Fibroblast of the aortic adventitia (primary cell): Measurements from ENCODE around the gene DDX3X. TPM values are rescaled to one million over a fixed set of nuclear protein-coding genes. Genes with fewer than 3 reads are reported as not detected.
A peak's percentile ranks its signal among the peaks of the same experiment; 100 is the strongest.

ENCODE experiments used
- DNase-seq: peaks from one replicate; pipeline ENCODE4 v3.0.0-alpha.2; 2010; ENCODE audit warnings: low read depth
- H3K4me3 ChIP-seq: 2 replicates; pipeline ENCODE4 v1.5.1; 2011; ENCODE audit warnings: low read depth, mild to moderate bottlenecking, control low read depth, low read length, moderate library complexity
- total RNA-seq: library from RNA; depleted of rRNA; stranded (reverse); fragments of >200 nt; gene quantifications from 2 replicates; pipeline ENCODE4 v1.2.3, GENCODE V29; 2012; ENCODE audit warnings: low replicate concordance
- TF ChIP-seq, protein P1 (sequence below): IDR thresholded peaks from 2 replicates; pipeline ENCODE4 v1.5.1; 2011; ENCODE audit warnings: mild to moderate bottlenecking, low read length, control low read depth, inconsistent platforms; ENCODE audit not compliant: insufficient read depth

DDX3X gene
- total RNA-seq, 1 donor: 209 TPM

DNA sequence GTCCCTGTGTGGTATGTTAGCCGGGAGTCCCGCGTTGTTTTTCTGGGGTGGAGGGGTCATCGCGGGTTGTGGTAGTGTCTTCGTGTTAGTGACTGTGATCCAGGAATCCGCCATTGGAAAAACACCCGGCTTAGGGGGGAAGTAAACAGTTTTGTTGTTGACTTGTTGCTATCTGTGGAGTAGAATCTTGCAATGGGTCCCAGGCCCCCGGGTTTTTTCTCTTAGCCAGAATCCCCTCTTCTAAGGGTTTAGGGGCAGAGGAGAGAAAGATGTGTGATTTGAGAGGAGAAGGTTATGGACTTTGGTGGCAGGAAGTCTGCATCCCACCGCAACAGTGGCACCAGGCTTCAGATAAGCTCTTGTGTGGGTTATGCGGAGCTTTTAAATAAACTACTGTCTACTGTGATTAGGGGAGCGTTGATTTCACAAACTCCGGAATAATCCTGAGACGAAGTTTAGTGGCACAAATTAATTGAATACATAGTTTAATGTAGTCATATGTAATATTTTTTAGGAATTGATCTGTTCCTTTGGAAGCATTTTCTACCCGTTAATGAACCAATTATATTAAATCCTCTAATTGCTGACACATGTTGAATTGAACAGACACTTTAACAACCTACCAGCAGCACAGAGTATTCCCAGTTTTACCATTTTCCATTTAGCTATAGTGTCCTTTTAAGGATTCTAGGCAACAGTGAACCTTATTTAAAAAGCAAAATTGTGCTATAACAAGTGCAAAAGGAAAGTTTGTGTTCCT is 1.4 kb downstream of the DDX3X start:
- DNase-seq: no peak
- TF ChIP-seq, protein P1, sequence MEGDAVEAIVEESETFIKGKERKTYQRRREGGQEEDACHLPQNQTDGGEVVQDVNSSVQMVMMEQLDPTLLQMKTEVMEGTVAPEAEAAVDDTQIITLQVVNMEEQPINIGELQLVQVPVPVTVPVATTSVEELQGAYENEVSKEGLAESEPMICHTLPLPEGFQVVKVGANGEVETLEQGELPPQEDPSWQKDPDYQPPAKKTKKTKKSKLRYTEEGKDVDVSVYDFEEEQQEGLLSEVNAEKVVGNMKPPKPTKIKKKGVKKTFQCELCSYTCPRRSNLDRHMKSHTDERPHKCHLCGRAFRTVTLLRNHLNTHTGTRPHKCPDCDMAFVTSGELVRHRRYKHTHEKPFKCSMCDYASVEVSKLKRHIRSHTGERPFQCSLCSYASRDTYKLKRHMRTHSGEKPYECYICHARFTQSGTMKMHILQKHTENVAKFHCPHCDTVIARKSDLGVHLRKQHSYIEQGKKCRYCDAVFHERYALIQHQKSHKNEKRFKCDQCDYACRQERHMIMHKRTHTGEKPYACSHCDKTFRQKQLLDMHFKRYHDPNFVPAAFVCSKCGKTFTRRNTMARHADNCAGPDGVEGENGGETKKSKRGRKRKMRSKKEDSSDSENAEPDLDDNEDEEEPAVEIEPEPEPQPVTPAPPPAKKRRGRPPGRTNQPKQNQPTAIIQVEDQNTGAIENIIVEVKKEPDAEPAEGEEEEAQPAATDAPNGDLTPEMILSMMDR: no peak

DNA sequence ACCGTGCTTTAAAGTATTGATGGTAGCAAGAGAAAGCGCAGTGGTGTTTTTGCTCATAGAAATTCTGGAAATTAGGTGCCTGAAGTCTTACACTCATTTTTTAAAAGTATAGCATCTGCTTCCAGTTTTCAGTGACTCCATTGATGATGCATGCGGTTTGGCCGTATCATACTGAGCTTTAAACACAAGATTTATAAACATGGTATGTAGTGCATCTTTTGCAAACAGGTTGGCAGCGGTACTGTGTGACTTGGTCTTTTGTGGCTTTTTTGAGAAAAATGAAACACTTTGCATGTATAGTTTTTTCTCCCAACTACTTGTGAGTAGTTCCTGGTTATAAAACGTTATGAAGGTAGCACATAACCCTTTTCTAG is 2.0 kb downstream of the DDX3X start:
- TF ChIP-seq, protein P1: no peak
- peak overlapping the region; percentile 99 for H3K4me3 ChIP-seq
- peak; percentile 74 for DNase-seq

More for the DNA sequence above, 1.4 kb downstream of the DDX3X start:
- H3K4me3 ChIP-seq: peak overlapping the region; percentile 99

DNA sequence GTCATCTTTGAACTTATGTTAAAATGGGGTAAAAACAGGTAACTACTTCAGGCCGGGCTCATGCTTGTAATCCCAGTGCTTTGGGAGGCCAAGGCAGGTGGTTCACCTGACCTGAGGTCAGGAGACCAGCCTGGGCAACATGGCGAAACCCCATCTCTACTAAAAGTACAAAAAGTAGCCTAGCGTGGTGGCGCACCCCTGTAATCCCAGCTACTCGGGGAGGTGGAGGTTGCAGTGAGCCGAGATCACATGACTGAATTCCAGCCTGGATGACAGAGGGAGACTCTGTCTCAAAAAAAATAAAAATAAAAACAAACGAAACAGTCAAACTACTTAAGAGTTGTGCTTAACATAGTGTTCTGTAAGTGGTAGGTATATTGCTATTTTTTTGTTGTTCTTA is 2.5 kb downstream of the DDX3X start:
- H3K4me3 ChIP-seq: peak overlapping the region; percentile 99
- TF ChIP-seq, protein P1: no peak
- DNase-seq: no peak

DNA sequence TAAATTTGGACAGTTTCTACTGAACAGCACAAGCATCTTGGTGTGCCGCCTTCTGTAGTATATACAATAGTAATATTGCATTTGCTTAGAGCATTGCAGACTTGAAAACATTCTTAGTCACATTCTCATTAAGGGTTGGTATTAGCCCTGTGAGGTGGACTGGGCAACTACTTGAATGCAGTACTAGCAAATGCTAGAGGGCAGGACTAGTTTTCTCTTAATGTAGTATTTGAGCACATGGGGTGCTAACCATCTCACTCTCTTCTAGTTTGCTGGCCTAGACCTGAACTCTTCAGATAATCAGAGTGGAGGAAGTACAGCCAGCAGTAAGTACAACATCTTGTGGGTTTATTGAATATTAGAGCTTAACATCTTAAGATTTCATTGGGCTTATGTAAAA is 3.2 kb downstream of the DDX3X start:
- peak overlapping the region; percentile 99 for H3K4me3 ChIP-seq
- TF ChIP-seq, protein P1: no peak
- no peak for DNase-seq

DNA sequence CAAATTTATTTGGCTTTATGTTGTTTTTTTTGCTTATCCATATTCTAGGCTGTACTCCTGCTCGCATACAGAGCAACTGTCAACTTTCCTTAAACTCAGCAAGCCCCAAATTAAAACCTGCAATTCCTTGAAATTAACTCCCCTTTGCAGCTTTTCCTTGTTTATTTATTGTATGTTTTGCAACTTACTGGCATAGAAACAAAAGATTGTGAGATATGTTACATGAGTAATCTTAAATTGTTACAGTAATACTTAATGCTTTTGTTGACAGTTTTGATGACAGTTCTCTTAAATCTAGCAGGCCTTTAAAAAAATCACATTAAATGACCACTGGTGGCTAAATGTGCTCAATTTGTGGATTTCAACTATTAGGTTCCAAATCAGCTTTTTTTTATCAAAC is 4.5 kb downstream of the DDX3X start:
- H3K4me3 ChIP-seq: no peak overlapping the region
- no peak for DNase-seq
- TF ChIP-seq, protein P1: no peak

DNA sequence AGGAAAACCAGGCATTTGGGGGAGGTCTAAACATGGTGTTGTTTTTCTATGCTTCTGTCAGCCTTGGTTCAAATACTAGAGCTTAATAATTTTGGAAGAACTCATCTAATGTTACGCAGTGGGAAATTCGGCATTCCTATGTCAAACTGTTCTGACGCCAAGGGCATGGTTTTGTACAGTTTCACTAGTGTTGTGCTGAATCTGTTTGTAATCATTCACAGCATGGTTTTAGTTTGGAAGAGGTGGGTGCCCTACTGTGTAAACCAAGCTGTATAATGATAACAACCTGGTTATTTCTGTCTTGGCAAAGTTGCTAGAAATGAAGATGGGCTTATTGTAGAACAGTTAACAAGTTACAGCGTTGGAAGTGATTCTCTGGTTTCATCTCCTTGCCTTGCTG is 5.2 kb downstream of the DDX3X start:
- H3K4me3 ChIP-seq: peak overlapping the region; percentile 11
- TF ChIP-seq, protein P1: no peak
- no peak for DNase-seq

DNA sequence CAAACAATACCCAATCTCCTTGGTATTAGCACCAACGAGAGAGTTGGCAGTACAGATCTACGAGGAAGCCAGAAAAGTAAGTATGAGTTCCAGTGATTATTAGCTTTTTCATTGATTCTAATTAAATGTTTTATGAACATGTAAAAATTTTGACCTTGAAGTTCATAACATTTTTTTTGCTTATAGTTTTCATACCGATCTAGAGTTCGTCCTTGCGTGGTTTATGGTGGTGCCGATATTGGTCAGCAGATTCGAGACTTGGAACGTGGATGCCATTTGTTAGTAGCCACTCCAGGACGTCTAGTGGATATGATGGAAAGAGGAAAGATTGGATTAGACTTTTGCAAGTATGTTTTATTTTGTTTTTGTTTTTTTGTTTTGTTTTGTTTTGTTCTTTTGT is 10.1 kb downstream of the DDX3X start:
- DNase-seq: no peak
- TF ChIP-seq, protein P1: no peak
- no peak overlapping the region for H3K4me3 ChIP-seq
